ENCODE data around the gene CDC14B. TPM values are rescaled to one million over a fixed set of nuclear protein-coding genes. Genes with fewer than 3 reads are reported as not detected.
"Not testable (repeated sequence)": the region's sequence is repeated elsewhere in the genome, so short reads cannot be mapped to it uniquely, and the experiment has no call there.

CDC14B gene
- total RNA-seq, 1 donor from 2014 or later, result 25.3 TPM

- no peak for DNase-seq
Observed at GRCh38 chr9:96585426-96585825, 34.2 kb downstream of the CDC14B start.

GRCh38 chr9:96582199-96582598 lies 37.4 kb downstream of the CDC14B start:
- DNase-seq, result not testable (repeated sequence)

GRCh38 chr9:96581786-96582185 lies 37.9 kb downstream of the CDC14B start:
- no peak for DNase-seq

- DNase-seq, result no peak
Observed at GRCh38 chr9:96581301-96581700, 38.3 kb downstream of the CDC14B start.

GRCh38 chr9:96574931-96575351 lies 44.7 kb downstream of the CDC14B start:
- no peak for DNase-seq

- no peak for DNase-seq
Observed at GRCh38 chr9:96574455-96574854, 45.2 kb downstream of the CDC14B start.

- no peak for DNase-seq
Observed at GRCh38 chr9:96567203-96567700, 52.4 kb downstream of the CDC14B start.

- DNase-seq, result peak; percentile 76
Observed at GRCh38 chr9:96566498-96567202, 53.0 kb downstream of the CDC14B start.

- DNase-seq, result no peak
Observed at GRCh38 chr9:96565671-96566497, 53.8 kb downstream of the CDC14B start.

- no peak for DNase-seq
Observed at GRCh38 chr9:96564217-96564616, 55.4 kb downstream of the CDC14B start.

- DNase-seq, result peak; percentile 21
Observed at GRCh38 chr9:96559339-96559943, 60.2 kb downstream of the CDC14B start.

- no peak for DNase-seq
Observed at GRCh38 chr9:96557921-96558320, 61.7 kb downstream of the CDC14B start.

GRCh38 chr9:96556701-96557461 lies 62.8 kb downstream of the CDC14B start:
- DNase-seq, result peak; percentile 10

- DNase-seq, result no peak
Observed at GRCh38 chr9:96555567-96556386, 63.9 kb downstream of the CDC14B start.

GRCh38 chr9:96554801-96555566 lies 64.7 kb downstream of the CDC14B start:
- DNase-seq, result no peak

GRCh38 chr9:96554326-96554725 lies 65.3 kb downstream of the CDC14B start:
- no peak for DNase-seq

GRCh38 chr9:96553070-96553469 lies 66.6 kb downstream of the CDC14B start:
- no peak for DNase-seq

GRCh38 chr9:96551403-96551802 lies 68.2 kb downstream of the CDC14B start:
- DNase-seq, result no peak

GRCh38 chr9:96550659-96551058 lies 69.0 kb downstream of the CDC14B start:
- no peak for DNase-seq

GRCh38 chr9:96543131-96543530 lies 76.5 kb downstream of the CDC14B start:
- DNase-seq, result not testable (repeated sequence)

- DNase-seq, result no peak
Observed at GRCh38 chr9:96540106-96540505, 79.5 kb downstream of the CDC14B start.
